Measurements from ENCODE around the gene PIK3C3.

PIK3C3 gene

GRCh38 chr18:42064109-42064508 is 109.1 kb downstream of the PIK3C3 start:
- no peaks in the 10 kb centered on the region for H3K4me1 ChIP-seq (ENCODE audit: control insufficient read depth in 1 of 2, insufficient read depth in 2 of 2, low read length in 2 of 2)
- no peak overlapping the region for H3K27ac ChIP-seq (ENCODE audit: low read depth, low read length)
- peaks cover 17% of the 10 kb centered on the region in 2 donors for H3K36me3 ChIP-seq (ENCODE audit: control insufficient read depth in 1 of 2, insufficient read depth in 2 of 2, low read length in 2 of 2)
- no peaks in the 10 kb centered on the region for H3K9me3 ChIP-seq (ENCODE audit: control insufficient read depth in 1 of 2, low read length in 2 of 2)
- H3K27me3 ChIP-seq (ENCODE audit: control insufficient read depth in 1 of 2, insufficient read depth in 2 of 2, low read length in 2 of 2): no peaks in the 10 kb centered on the region
- H3K9ac ChIP-seq (ENCODE audit: low read depth in 1 of 2, low read length in 2 of 2): no peak overlapping the region
- H3K4me3 ChIP-seq (ENCODE audit: low read depth in 1 of 2, low read length in 2 of 2): no peak overlapping the region

GRCh38 chr18:42067518-42067917 is 112.5 kb downstream of the PIK3C3 start:
- Histone ChIP-seq H3K4me3 (ENCODE audit: low read depth in 1 of 2, low read length in 2 of 2) (no peak overlapping the region), H3K27me3 (ENCODE audit: control insufficient read depth in 1 of 2, insufficient read depth in 2 of 2, low read length in 2 of 2) (no peaks in the 10 kb centered on the region), H3K9ac (ENCODE audit: low read depth in 1 of 2, low read length in 2 of 2) (no peak overlapping the region), H3K4me1 (ENCODE audit: control insufficient read depth in 1 of 2, insufficient read depth in 2 of 2, low read length in 2 of 2) (no peaks in the 10 kb centered on the region), H3K9me3 (ENCODE audit: control insufficient read depth in 1 of 2, low read length in 2 of 2) (no peaks in the 10 kb centered on the region), H3K27ac (ENCODE audit: low read depth, low read length) (no peak overlapping the region), H3K36me3 (ENCODE audit: control insufficient read depth in 1 of 2, insufficient read depth in 2 of 2, low read length in 2 of 2) (peaks cover 20 to 25% of the 10 kb centered on the region in 2 donors)

GRCh38 chr18:42068030-42068429 is 113.0 kb downstream of the PIK3C3 start:
- H3K27ac ChIP-seq (ENCODE audit: low read depth, low read length): no peak overlapping the region
- no peak overlapping the region for H3K9ac ChIP-seq (ENCODE audit: low read depth in 1 of 2, low read length in 2 of 2)
- H3K27me3 ChIP-seq (ENCODE audit: control insufficient read depth in 1 of 2, insufficient read depth in 2 of 2, low read length in 2 of 2): no peaks in the 10 kb centered on the region
- H3K4me1 ChIP-seq (ENCODE audit: control insufficient read depth in 1 of 2, insufficient read depth in 2 of 2, low read length in 2 of 2): no peaks in the 10 kb centered on the region
- no peaks in the 10 kb centered on the region for H3K9me3 ChIP-seq (ENCODE audit: control insufficient read depth in 1 of 2, low read length in 2 of 2)
- H3K36me3 ChIP-seq (ENCODE audit: control insufficient read depth in 1 of 2, insufficient read depth in 2 of 2, low read length in 2 of 2): peaks cover 23 to 25% of the 10 kb centered on the region in 2 donors
- no peak overlapping the region for H3K4me3 ChIP-seq (ENCODE audit: low read depth in 1 of 2, low read length in 2 of 2)

- Histone ChIP-seq H3K4me1 (ENCODE audit: control insufficient read depth in 1 of 2, insufficient read depth in 2 of 2, low read length in 2 of 2) (no peaks in the 10 kb centered on the region), H3K27me3 (ENCODE audit: control insufficient read depth in 1 of 2, insufficient read depth in 2 of 2, low read length in 2 of 2) (no peaks in the 10 kb centered on the region), H3K27ac (ENCODE audit: low read depth, low read length) (no peak overlapping the region), H3K9me3 (ENCODE audit: control insufficient read depth in 1 of 2, low read length in 2 of 2) (no peaks in the 10 kb centered on the region), H3K9ac (ENCODE audit: low read depth in 1 of 2, low read length in 2 of 2) (no peak overlapping the region), H3K4me3 (ENCODE audit: low read depth in 1 of 2, low read length in 2 of 2) (no peak overlapping the region), H3K36me3 (ENCODE audit: control insufficient read depth in 1 of 2, insufficient read depth in 2 of 2, low read length in 2 of 2) (peaks cover 25 to 29% of the 10 kb centered on the region in 2 donors)
These were observed 114.0 kb downstream of the PIK3C3 start for GRCh38 chr18:42069036-42069435.

GRCh38 chr18:42072407-42072806 is 117.4 kb downstream of the PIK3C3 start:
- peaks cover 20 to 29% of the 10 kb centered on the region in 2 donors for H3K36me3 ChIP-seq (ENCODE audit: control insufficient read depth in 1 of 2, insufficient read depth in 2 of 2, low read length in 2 of 2)
- no peaks in the 10 kb centered on the region for H3K27me3 ChIP-seq (ENCODE audit: control insufficient read depth in 1 of 2, insufficient read depth in 2 of 2, low read length in 2 of 2)
- no peaks in the 10 kb centered on the region for H3K4me1 ChIP-seq (ENCODE audit: control insufficient read depth in 1 of 2, insufficient read depth in 2 of 2, low read length in 2 of 2)
- no peak overlapping the region for H3K9ac ChIP-seq (ENCODE audit: low read depth in 1 of 2, low read length in 2 of 2)
- no peaks in the 10 kb centered on the region for H3K9me3 ChIP-seq (ENCODE audit: control insufficient read depth in 1 of 2, low read length in 2 of 2)
- no peak overlapping the region for H3K27ac ChIP-seq (ENCODE audit: low read depth, low read length)
- H3K4me3 ChIP-seq (ENCODE audit: low read depth in 1 of 2, low read length in 2 of 2): no peak overlapping the region

GRCh38 chr18:42074704-42075103 is 119.7 kb downstream of the PIK3C3 start:
- Histone ChIP-seq H3K9me3 (ENCODE audit: control insufficient read depth in 1 of 2, low read length in 2 of 2) (no peaks in the 10 kb centered on the region), H3K36me3 (ENCODE audit: control insufficient read depth in 1 of 2, insufficient read depth in 2 of 2, low read length in 2 of 2) (peaks cover 13 to 36% of the 10 kb centered on the region in 2 donors), H3K27ac (ENCODE audit: low read depth, low read length) (no peak overlapping the region)

GRCh38 chr18:42078711-42079110 is 123.7 kb downstream of the PIK3C3 start:
- Histone ChIP-seq H3K4me1 (ENCODE audit: control insufficient read depth in 1 of 2, insufficient read depth in 2 of 2, low read length in 2 of 2) (no peaks in the 10 kb centered on the region), H3K27me3 (ENCODE audit: control insufficient read depth in 1 of 2, insufficient read depth in 2 of 2, low read length in 2 of 2) (no peaks in the 10 kb centered on the region), H3K27ac (ENCODE audit: low read depth, low read length) (no peak overlapping the region), H3K9ac (ENCODE audit: low read depth in 1 of 2, low read length in 2 of 2) (no peak overlapping the region), H3K9me3 (ENCODE audit: control insufficient read depth in 1 of 2, low read length in 2 of 2) (no peaks in the 10 kb centered on the region), H3K36me3 (ENCODE audit: control insufficient read depth in 1 of 2, insufficient read depth in 2 of 2, low read length in 2 of 2) (peaks cover 3 to 34% of the 10 kb centered on the region in 2 donors), H3K4me3 (ENCODE audit: low read depth in 1 of 2, low read length in 2 of 2) (no peak overlapping the region)

More at GRCh38 chr18:42074704-42075103, 119.7 kb downstream of the PIK3C3 start:
- Histone ChIP-seq H3K4me3 (ENCODE audit: low read depth in 1 of 2, low read length in 2 of 2) (no peak overlapping the region), H3K9ac (ENCODE audit: low read depth in 1 of 2, low read length in 2 of 2) (no peak overlapping the region), H3K27me3 (ENCODE audit: control insufficient read depth in 1 of 2, insufficient read depth in 2 of 2, low read length in 2 of 2) (no peaks in the 10 kb centered on the region), H3K4me1 (ENCODE audit: control insufficient read depth in 1 of 2, insufficient read depth in 2 of 2, low read length in 2 of 2) (no peaks in the 10 kb centered on the region)

- Histone ChIP-seq H3K27ac (ENCODE audit: low read depth, low read length) (no peak overlapping the region), H3K4me3 (ENCODE audit: low read depth in 1 of 2, low read length in 2 of 2) (no peak overlapping the region), H3K4me1 (ENCODE audit: control insufficient read depth in 1 of 2, insufficient read depth in 2 of 2, low read length in 2 of 2) (no peaks in the 10 kb centered on the region), H3K36me3 (ENCODE audit: control insufficient read depth in 1 of 2, insufficient read depth in 2 of 2, low read length in 2 of 2) (peaks cover 3 to 35% of the 10 kb centered on the region in 2 donors), H3K9ac (ENCODE audit: low read depth in 1 of 2, low read length in 2 of 2) (no peak overlapping the region), H3K27me3 (ENCODE audit: control insufficient read depth in 1 of 2, insufficient read depth in 2 of 2, low read length in 2 of 2) (no peaks in the 10 kb centered on the region), H3K9me3 (ENCODE audit: control insufficient read depth in 1 of 2, low read length in 2 of 2) (no peaks in the 10 kb centered on the region)
These were observed 125.3 kb downstream of the PIK3C3 start for GRCh38 chr18:42080340-42080739.

- Histone ChIP-seq H3K36me3 (ENCODE audit: control insufficient read depth in 1 of 2, insufficient read depth in 2 of 2, low read length in 2 of 2) (peaks cover 3 to 23% of the 10 kb centered on the region in 2 donors), H3K4me3 (ENCODE audit: low read depth in 1 of 2, low read length in 2 of 2) (no peak overlapping the region), H3K9ac (ENCODE audit: low read depth in 1 of 2, low read length in 2 of 2) (no peak overlapping the region)
These were observed 127.6 kb downstream of the PIK3C3 start for GRCh38 chr18:42082415-42083234.

GRCh38 chr18:42086288-42086687 is 131.3 kb downstream of the PIK3C3 start:
- Histone ChIP-seq H3K9ac (ENCODE audit: low read depth in 1 of 2, low read length in 2 of 2) (no peak overlapping the region), H3K4me3 (ENCODE audit: low read depth in 1 of 2, low read length in 2 of 2) (no peak overlapping the region), H3K36me3 (ENCODE audit: control insufficient read depth in 1 of 2, insufficient read depth in 2 of 2, low read length in 2 of 2) (peaks cover 0 to 12% of the 10 kb centered on the region in 2 donors), H3K27me3 (ENCODE audit: control insufficient read depth in 1 of 2, insufficient read depth in 2 of 2, low read length in 2 of 2) (no peaks in the 10 kb centered on the region), H3K9me3 (ENCODE audit: control insufficient read depth in 1 of 2, low read length in 2 of 2) (no peaks in the 10 kb centered on the region), H3K27ac (ENCODE audit: low read depth, low read length) (no peak overlapping the region), H3K4me1 (ENCODE audit: control insufficient read depth in 1 of 2, insufficient read depth in 2 of 2, low read length in 2 of 2) (no peaks in the 10 kb centered on the region)

More at GRCh38 chr18:42082415-42083234, 127.6 kb downstream of the PIK3C3 start:
- Histone ChIP-seq H3K27ac (ENCODE audit: low read depth, low read length) (no peak overlapping the region), H3K27me3 (ENCODE audit: control insufficient read depth in 1 of 2, insufficient read depth in 2 of 2, low read length in 2 of 2) (no peaks in the 10 kb centered on the region), H3K9me3 (ENCODE audit: control insufficient read depth in 1 of 2, low read length in 2 of 2) (no peaks in the 10 kb centered on the region), H3K4me1 (ENCODE audit: control insufficient read depth in 1 of 2, insufficient read depth in 2 of 2, low read length in 2 of 2) (no peaks in the 10 kb centered on the region)
